GM19397 (cell line): ENCODE results near the gene TMEM217.

ENCODE experiments used
- ATAC-seq: cut with Tn5 transposase; IDR thresholded peaks from one replicate; pipeline ENCODE4 v1.9.1; 2021; ENCODE audit warnings: mild to moderate bottlenecking, moderate library complexity; ENCODE audit not compliant: unreplicated experiment

Gene TMEM217

GRCh38 chr6:37170273-37171200, 87.4 kb downstream of the TMEM217 start:
- peak; percentile 30 for ATAC-seq

GRCh38 chr6:37169496-37170272, 88.3 kb downstream of the TMEM217 start, which contains the start of gene PIM1:
PIM1 (plus strand) TSS chr6:37170152; CDS start chr6:37170576, 424 bp downstream.
- peak; percentile 69 for ATAC-seq

GRCh38 chr6:37168811-37169495, 89.0 kb downstream of the TMEM217 start:
- no peak for ATAC-seq

- no peak for ATAC-seq
Observed at GRCh38 chr6:37168163-37168758, 89.7 kb downstream of the TMEM217 start.

- no peak for ATAC-seq
Observed at GRCh38 chr6:37162740-37163139, 95.2 kb downstream of the TMEM217 start.
